Activated T-helper 2 cell treated with anti-CD3 and anti-CD28 coated beads, Interferon-gamma antibody, Interleukin-2, Interleukin-4, amounts not matched to agents 10 μg/mL and 5 μg/mL and 100 μg/mL, durations not matched to agents 14 hours and 24 hours and 36 hours (primary cell): ENCODE measurements around the gene LAMP1. TPM values are rescaled to one million over a fixed set of nuclear protein-coding genes. Genes with fewer than 3 reads are reported as not detected.
"Not testable (repeated sequence)": the region's sequence is repeated elsewhere in the genome, so short reads cannot be mapped to it uniquely, and the experiment has no call there.

Experiments used
- DNase-seq: peaks from one replicate; pipeline ENCODE4 v3.0.0; 2021; ENCODE audit warnings: low spot score
- H3K27ac Mint-ChIP-seq: one replicate; pipeline ENCODE4 v1.8.0; 2021; ENCODE audit warnings: mixed read lengths
- H3K27me3 Mint-ChIP-seq: one replicate; pipeline ENCODE4 v1.8.0; 2021; ENCODE audit warnings: low read depth, mixed read lengths
- H3K36me3 Mint-ChIP-seq: one replicate; pipeline ENCODE4 v1.8.0; 2021; ENCODE audit warnings: low read depth, mixed read lengths
- H3K4me1 Mint-ChIP-seq: one replicate; pipeline ENCODE4 v1.8.0; 2021; ENCODE audit warnings: low read depth, mixed read lengths
- H3K4me3 Mint-ChIP-seq: one replicate; pipeline ENCODE4 v1.8.0; 2021; ENCODE audit warnings: low read depth, mild to moderate bottlenecking, moderate library complexity, mixed read lengths
- H3K9me3 Mint-ChIP-seq: one replicate; pipeline ENCODE4 v1.8.0; 2021; ENCODE audit warnings: mixed read lengths
- intact Hi-C: fragments of 100-400 bp; cut with micrococcal nuclease; formaldehyde crosslinking; loops from one replicate; pipeline ENCODE4 v1.15.1; 2023
- total RNA-seq: library from RNA; stranded (reverse); gene quantifications from 2 replicates; pipeline ENCODE4 v1.2.3, GENCODE V29; 2022

The LAMP1 gene
- total RNA-seq, 1 donor from 2014 or later, result 58.4 TPM

DNA sequence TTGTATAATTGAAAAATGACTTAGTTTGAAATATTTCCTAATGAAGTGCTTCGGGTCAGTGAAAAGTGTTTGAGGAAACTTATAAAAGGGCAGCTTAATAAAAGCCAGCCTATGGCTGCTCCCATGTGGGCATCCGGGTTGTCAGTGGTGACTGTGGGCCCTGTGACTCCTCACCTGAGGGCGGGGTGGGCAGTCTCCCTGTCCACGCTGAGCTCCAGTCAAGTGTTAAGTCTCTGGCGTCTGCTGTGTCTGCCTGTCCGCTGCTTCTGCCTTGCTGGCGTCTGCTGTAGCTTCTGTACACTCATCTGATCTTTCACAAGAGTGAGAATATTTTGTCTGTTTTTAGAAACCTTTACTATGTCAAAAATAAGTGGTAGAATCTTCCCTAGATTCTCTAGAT lies 7.1 kb downstream of the LAMP1 start:
- no peaks in the 10 kb centered on the region for H3K27me3 Mint-ChIP-seq
- intact Hi-C loops, result no loop called here
- no peaks in the 10 kb centered on the region for H3K9me3 Mint-ChIP-seq
- H3K36me3 Mint-ChIP-seq, result peaks cover 5% of the 10 kb centered on the region
- H3K27ac Mint-ChIP-seq, result no peak overlapping the region
- H3K4me1 Mint-ChIP-seq, result peaks cover 5% of the 10 kb centered on the region
- DNase-seq, result no peak
- H3K4me3 Mint-ChIP-seq, result no peak overlapping the region

DNA sequence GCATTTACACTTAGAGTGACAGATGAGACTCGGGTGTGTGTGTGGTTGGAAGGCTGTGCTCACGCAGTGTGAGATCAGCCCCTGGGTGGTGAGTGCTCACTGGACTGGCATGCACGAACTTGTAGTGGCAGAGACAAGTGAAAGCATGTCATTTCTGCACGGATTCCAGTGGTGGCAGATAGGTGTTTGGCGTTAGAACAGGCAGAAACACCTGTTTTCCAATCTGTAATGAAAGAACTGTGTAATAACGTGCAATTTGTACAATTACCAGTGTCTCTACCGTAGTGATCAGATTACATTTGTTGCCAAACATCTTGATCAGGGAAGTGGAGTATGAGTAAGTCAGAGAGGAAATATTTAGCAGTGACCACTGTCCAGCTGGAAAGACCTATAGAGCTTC lies 8.2 kb downstream of the LAMP1 start:
- Mint-ChIP-seq H3K27me3 (no peaks in the 10 kb centered on the region), H3K9me3 (no peaks in the 10 kb centered on the region), H3K36me3 (peaks cover 10% of the 10 kb centered on the region), H3K27ac (no peak overlapping the region), H3K4me1 (peaks cover 5% of the 10 kb centered on the region), H3K4me3 (no peak overlapping the region)
- intact Hi-C loops, result no loop called here
- DNase-seq, result no peak

DNA sequence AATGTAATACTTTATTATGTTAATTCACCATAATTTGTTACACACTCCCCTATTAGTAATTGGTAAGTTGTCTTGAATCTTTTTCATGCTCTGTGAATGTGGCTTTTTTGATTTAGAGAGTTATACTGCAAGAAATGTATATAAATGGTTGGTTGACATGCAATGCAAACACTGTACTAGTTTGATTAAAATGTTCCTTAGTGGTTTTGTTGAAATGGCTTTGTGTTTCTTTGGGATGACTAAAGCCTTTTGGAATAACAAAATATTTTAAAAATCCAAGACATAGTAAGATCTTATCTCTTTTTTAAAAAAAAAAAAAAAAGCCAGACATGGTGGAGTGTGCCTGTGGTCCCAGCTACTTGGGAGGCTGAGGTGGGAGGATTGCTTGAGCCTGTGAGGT lies 10.5 kb downstream of the LAMP1 start:
- no peak overlapping the region for H3K27ac Mint-ChIP-seq
- peaks cover 2% of the 10 kb centered on the region for H3K4me1 Mint-ChIP-seq
- intact Hi-C loops, result no loop called here
- no peak overlapping the region for H3K4me3 Mint-ChIP-seq
- DNase-seq, result no peak
- no peaks in the 10 kb centered on the region for H3K9me3 Mint-ChIP-seq
- no peaks in the 10 kb centered on the region for H3K27me3 Mint-ChIP-seq
- H3K36me3 Mint-ChIP-seq, result peaks cover 20% of the 10 kb centered on the region

DNA sequence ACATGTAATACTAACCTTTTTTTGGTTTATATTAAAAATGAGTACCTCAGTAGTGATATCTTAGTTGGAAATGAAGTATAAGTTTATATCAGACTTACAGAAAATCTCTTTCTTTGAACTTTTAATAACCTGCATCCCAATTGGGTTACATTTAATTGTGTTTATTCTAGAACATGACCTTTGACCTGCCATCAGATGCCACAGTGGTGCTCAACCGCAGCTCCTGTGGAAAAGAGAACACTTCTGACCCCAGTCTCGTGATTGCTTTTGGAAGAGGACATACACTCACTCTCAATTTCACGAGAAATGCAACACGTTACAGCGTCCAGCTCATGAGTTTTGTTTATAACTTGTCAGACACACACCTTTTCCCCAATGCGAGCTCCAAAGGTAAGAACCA lies 12.4 kb downstream of the LAMP1 start:
- Mint-ChIP-seq H3K36me3 (peaks cover 20% of the 10 kb centered on the region), H3K4me1 (peaks cover 2% of the 10 kb centered on the region), H3K27ac (no peak overlapping the region), H3K4me3 (no peak overlapping the region), H3K9me3 (no peaks in the 10 kb centered on the region), H3K27me3 (no peaks in the 10 kb centered on the region)
- intact Hi-C loops, result no loop called here
- no peak for DNase-seq

DNA sequence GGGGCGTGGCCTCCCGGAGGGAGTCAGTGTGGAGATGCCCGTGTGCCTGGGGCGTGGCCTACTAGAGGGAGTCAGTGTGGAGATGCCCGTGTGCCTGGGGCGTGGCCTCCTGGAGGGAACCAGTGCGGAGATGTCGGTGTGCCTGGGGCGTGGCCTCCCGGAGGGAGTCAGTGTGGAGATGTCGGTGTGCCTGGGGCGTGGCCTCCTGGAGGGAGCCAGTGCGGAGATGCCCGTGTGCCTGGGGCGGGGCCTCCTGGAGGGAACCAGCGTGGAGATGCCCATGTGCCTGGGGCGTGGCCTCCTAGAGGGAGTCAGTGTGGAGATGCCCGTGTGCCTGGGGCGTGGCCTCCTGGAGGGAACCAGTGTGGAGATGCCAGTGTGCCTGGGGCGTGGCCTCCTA lies 17.1 kb downstream of the LAMP1 start:
- intact Hi-C loops, H3K27ac Mint-ChIP-seq, H3K4me1 Mint-ChIP-seq, H3K27me3 Mint-ChIP-seq, H3K9me3 Mint-ChIP-seq, H3K4me3 Mint-ChIP-seq, DNase-seq: not testable (repeated sequence)
- peaks cover 18% of the 10 kb centered on the region for H3K36me3 Mint-ChIP-seq

DNA sequence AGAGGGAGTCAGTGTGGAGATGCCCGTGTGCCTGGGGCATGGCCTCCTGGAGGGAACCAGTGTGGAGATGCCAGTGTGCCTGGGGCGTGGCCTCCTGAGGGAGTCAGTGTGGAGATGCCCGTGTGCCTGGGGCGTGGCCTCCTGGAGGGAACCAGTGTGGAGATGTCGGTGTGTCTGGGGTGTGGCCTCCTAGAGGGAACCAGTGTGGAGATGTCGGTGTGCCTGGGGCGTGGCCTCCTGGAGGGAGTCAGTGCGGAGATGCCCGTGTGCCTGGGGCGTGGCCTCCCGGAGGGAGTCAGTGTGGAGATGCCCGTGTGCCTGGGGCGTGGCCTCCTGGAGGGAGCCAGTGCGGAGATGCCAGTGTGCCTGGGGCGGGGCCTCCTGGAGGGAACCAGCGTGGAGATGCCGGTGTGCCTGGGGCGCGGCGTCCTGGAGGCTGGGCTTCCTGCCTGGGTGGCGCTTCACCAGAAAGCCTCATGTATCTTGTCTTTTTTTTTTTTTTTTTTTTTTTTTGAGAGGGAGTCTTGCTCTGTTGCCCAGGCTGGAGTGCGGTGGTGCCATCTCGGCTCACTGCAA lies 17.9 kb downstream of the LAMP1 start:
- H3K36me3 Mint-ChIP-seq, result peaks cover 14% of the 10 kb centered on the region
- H3K27ac Mint-ChIP-seq, H3K4me3 Mint-ChIP-seq, H3K27me3 Mint-ChIP-seq, intact Hi-C loops, H3K9me3 Mint-ChIP-seq, H3K4me1 Mint-ChIP-seq, DNase-seq: not testable (repeated sequence)

DNA sequence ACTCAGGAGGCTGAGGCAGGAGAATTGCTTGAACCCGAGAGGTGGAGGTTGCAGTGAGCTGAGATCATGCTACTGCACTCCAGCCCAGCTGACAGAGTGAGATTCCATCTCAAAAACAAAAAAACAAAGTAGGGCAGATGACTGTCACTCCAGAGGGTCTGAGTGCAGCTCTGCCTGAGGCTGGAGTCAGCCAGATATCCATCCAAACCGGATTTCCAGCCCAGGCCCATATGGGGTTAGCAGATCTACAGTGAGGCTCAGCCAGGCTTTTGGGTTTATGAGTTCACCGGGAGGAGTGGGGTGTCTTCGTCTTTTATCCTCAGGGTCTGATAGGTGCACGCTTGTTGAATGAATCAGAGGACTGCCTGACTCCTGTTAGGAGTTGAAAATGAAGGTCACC lies 19.0 kb downstream of the LAMP1 start:
- Mint-ChIP-seq H3K4me3 (no peak overlapping the region), H3K27ac (no peak overlapping the region), H3K4me1 (no peaks in the 10 kb centered on the region), H3K27me3 (no peaks in the 10 kb centered on the region), H3K9me3 (no peaks in the 10 kb centered on the region), H3K36me3 (peaks cover 17% of the 10 kb centered on the region)
- intact Hi-C loops, result no loop called here
- no peak for DNase-seq

DNA sequence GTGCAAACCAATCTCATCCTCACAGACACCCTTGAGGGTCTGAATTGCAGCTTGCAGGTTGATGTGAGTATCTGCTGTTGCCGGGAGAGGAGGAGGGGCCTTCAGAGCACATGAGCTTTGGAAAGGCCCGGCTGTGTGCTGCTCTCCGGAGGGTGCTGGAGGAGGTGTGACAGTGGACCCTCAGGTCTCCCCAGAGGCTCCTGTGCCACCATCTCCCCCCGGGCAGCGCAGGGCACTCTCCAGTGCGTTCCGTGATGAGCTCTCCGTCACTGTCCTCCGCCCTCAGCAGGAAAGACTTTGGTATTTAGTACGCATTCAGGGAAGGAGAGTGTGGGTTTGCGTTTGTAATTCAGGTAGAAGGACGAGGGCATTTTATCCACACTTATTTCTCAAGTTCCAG lies 20.0 kb downstream of the LAMP1 start:
- no peak for DNase-seq
- Mint-ChIP-seq H3K9me3 (no peaks in the 10 kb centered on the region), H3K36me3 (peaks cover 20% of the 10 kb centered on the region), H3K27me3 (no peaks in the 10 kb centered on the region), H3K4me1 (no peaks in the 10 kb centered on the region), H3K4me3 (no peak overlapping the region), H3K27ac (no peak overlapping the region)
- intact Hi-C loops, result no loop called here

DNA sequence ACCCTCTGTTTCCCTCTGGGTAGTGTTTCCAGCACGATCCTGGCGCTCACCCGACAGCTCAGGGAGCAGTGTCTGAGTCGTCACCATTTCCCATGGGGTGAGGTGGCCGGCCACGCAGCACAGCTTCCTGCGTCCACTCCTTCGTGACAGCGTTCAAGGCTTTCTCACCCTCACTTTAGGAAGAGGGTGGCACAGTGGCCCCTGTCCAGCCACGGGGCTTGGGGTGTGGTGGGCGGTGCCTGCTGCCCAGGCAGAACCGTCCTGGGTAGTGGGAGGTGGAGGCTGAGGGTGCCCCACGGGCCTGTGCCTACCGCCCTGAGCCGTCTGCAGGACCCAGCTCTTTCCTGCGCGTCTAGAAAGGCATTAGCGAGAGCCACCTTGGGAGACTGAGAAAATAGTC lies 21.9 kb downstream of the LAMP1 start:
- Mint-ChIP-seq H3K4me3 (no peak overlapping the region), H3K9me3 (no peaks in the 10 kb centered on the region), H3K27me3 (no peaks in the 10 kb centered on the region), H3K27ac (no peak overlapping the region), H3K36me3 (peaks cover 32% of the 10 kb centered on the region), H3K4me1 (no peaks in the 10 kb centered on the region)
- no peak for DNase-seq
- intact Hi-C loops, result no loop called here

DNA sequence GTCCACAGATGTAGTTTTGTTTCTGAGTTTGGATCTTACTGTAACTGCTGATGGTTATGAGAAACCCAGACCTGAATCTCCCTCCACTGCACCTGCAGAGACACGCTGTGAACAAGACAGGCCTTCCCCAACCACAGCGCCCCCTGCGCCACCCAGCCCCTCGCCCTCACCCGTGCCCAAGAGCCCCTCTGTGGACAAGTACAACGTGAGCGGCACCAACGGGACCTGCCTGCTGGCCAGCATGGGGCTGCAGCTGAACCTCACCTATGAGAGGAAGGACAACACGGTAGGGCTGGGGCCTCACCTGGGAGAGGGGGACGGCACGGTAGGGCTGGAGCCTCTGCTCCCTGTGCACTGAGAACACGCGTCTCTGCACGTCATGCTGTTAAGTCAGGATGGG lies 22.3 kb downstream of the LAMP1 start:
- Mint-ChIP-seq H3K4me3 (no peak overlapping the region), H3K4me1 (no peaks in the 10 kb centered on the region), H3K36me3 (peaks cover 35% of the 10 kb centered on the region), H3K27me3 (no peaks in the 10 kb centered on the region), H3K27ac (no peak overlapping the region), H3K9me3 (no peaks in the 10 kb centered on the region)
- DNase-seq, result no peak
- intact Hi-C loops, result no loop called here

DNA sequence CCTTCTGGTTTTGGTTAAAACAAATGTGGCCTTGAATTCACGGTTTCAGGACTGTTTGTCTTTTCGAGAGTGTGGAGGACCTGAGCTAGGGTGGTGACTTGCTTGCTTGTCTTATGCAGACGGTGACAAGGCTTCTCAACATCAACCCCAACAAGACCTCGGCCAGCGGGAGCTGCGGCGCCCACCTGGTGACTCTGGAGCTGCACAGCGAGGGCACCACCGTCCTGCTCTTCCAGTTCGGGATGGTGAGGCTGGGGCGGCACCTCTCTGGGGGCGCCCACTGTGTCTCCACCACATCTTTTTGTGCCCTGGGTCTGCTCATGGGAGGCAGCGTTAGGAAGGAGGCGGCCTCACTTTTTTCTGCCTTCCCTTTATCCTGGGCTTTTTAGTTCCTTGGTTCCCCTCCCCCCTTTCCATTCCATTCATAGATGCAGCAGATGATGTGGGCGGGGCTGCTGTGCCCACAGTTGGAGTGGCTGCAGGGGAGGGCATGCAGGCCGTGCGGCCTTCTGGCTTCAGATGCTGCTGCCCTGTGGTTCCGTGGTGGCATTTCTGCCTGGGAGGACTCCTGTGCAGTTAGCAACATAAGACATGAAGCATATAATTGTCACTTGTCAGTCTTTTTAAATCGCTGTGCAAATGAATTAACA lies 23.3 kb downstream of the LAMP1 start:
- Mint-ChIP-seq H3K4me3 (no peak overlapping the region), H3K27me3 (no peaks in the 10 kb centered on the region), H3K36me3 (peaks cover 32% of the 10 kb centered on the region), H3K9me3 (no peaks in the 10 kb centered on the region), H3K27ac (no peak overlapping the region), H3K4me1 (no peaks in the 10 kb centered on the region)
- intact Hi-C loops, result no loop called here
- no peak for DNase-seq

DNA sequence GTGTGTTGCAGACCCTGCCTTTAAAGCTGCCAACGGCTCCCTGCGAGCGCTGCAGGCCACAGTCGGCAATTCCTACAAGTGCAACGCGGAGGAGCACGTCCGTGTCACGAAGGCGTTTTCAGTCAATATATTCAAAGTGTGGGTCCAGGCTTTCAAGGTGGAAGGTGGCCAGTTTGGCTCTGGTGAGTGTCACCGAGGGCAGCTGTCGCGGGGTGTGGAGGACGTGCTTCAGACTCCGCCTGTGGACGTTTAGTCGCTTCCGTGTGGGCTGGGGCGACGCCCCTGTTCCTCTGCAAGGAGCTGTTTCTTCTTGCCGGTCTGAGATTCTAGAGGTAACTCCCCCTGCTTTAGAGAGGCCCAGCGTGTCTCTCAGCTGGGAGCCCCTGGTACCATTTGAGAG lies 24.5 kb downstream of the LAMP1 start:
- Mint-ChIP-seq H3K4me3 (no peak overlapping the region), H3K27me3 (no peaks in the 10 kb centered on the region), H3K36me3 (peaks cover 32% of the 10 kb centered on the region), H3K9me3 (no peaks in the 10 kb centered on the region), H3K27ac (no peak overlapping the region), H3K4me1 (no peaks in the 10 kb centered on the region)
- intact Hi-C loops, result no loop called here
- no peak for DNase-seq

DNA sequence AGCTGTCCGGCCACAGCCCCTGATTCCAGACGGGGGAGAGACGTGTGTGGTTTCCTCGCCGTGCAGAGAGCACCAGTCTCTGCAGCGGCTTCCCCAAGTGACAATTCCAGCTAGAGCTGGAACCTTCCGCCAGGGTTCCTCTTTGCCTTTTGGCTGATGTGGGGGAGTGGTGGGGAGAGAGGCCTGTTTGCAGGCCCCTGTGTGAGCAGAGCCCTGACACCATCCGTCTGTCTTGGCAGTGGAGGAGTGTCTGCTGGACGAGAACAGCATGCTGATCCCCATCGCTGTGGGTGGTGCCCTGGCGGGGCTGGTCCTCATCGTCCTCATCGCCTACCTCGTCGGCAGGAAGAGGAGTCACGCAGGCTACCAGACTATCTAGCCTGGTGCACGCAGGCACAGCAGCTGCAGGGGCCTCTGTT lies 25.0 kb downstream of the LAMP1 start:
- no peaks in the 10 kb centered on the region for H3K27me3 Mint-ChIP-seq
- H3K27ac Mint-ChIP-seq, result no peak overlapping the region
- no peak for DNase-seq
- H3K4me1 Mint-ChIP-seq, result no peaks in the 10 kb centered on the region
- intact Hi-C loops, result no loop called here
- peaks cover 32% of the 10 kb centered on the region for H3K36me3 Mint-ChIP-seq
- no peak overlapping the region for H3K4me3 Mint-ChIP-seq
- H3K9me3 Mint-ChIP-seq, result no peaks in the 10 kb centered on the region
